ENCODE results near the gene MAST4.

The MAST4 gene

GRCh38 chr5:67183859-67184258, 587.7 kb downstream of the MAST4 start:
- H3K9ac ChIP-seq (ENCODE audit: low read length), result no peak overlapping the region
- H3K36me3 ChIP-seq (replicated peaks; ENCODE audit: low read depth, low read length), result no peaks in the 10 kb centered on the region
- no peak for TF ChIP-seq CTCF (IDR thresholded peaks at IDR 0.05; ENCODE audit: low read depth, low read length)
- no peak for TF ChIP-seq EZH2phosphoT487 (IDR thresholded peaks at IDR 0.05; ENCODE audit: low read depth)
- H3K9me3 ChIP-seq (ENCODE audit: insufficient read depth, low read length), result no peaks in the 10 kb centered on the region
- no peak overlapping the region for H3K27ac ChIP-seq (ENCODE audit: low read length)
- H2AFZ ChIP-seq (ENCODE audit: low read depth, low read length), result no peak overlapping the region
- H4K20me1 ChIP-seq (ENCODE audit: insufficient read depth, low read length), result no peaks in the 10 kb centered on the region
- no peaks in the 10 kb centered on the region for H3K27me3 ChIP-seq (ENCODE audit: low read depth, low read length)
- no peak overlapping the region for H3K4me2 ChIP-seq (ENCODE audit: low read length)
- H3K79me2 ChIP-seq (ENCODE audit: low read length), result no peaks in the 10 kb centered on the region
- H3K4me1 ChIP-seq (ENCODE audit: low read length), result peaks cover 25% of the 10 kb centered on the region
- H3K4me3 ChIP-seq (ENCODE audit: low read length), result no peak overlapping the region

- Histone ChIP-seq H4K20me1 (ENCODE audit: insufficient read depth, low read length) (no peaks in the 10 kb centered on the region), H3K27ac (ENCODE audit: low read length) (peak overlapping the region; percentile 51), H3K9ac (ENCODE audit: low read length) (0 out of 2 replicates have a peak overlapping the region, but pooled peaks have one; percentile 6), H3K36me3 (replicated peaks; ENCODE audit: low read depth, low read length) (no peaks in the 10 kb centered on the region), H3K27me3 (ENCODE audit: low read depth, low read length) (no peaks in the 10 kb centered on the region), H3K4me1 (ENCODE audit: low read length) (peaks cover 26% of the 10 kb centered on the region), H3K79me2 (ENCODE audit: low read length) (no peaks in the 10 kb centered on the region), H3K4me2 (ENCODE audit: low read length) (peak overlapping the region; percentile 53), H3K4me3 (ENCODE audit: low read length) (no peak overlapping the region), H2AFZ (ENCODE audit: low read depth, low read length) (peak overlapping the region; percentile 54; the same call in 1 of the 2 replicates), H3K9me3 (ENCODE audit: insufficient read depth, low read length) (no peaks in the 10 kb centered on the region)
- TF ChIP-seq CTCF (IDR thresholded peaks at IDR 0.05; ENCODE audit: low read depth, low read length), result no peak
- no peak for TF ChIP-seq EZH2phosphoT487 (IDR thresholded peaks at IDR 0.05; ENCODE audit: low read depth)
Measured at GRCh38 chr5:67187006-67187715, 591.0 kb downstream of the MAST4 start.

GRCh38 chr5:67188274-67189078, 592.3 kb downstream of the MAST4 start:
- no peaks in the 10 kb centered on the region for H4K20me1 ChIP-seq (ENCODE audit: insufficient read depth, low read length)
- H3K4me1 ChIP-seq (ENCODE audit: low read length), result peaks cover 39% of the 10 kb centered on the region
- peaks cover 2% of the 10 kb centered on the region for H3K36me3 ChIP-seq (replicated peaks; ENCODE audit: low read depth, low read length)
- H3K27ac ChIP-seq (ENCODE audit: low read length), result no peak overlapping the region
- no peaks in the 10 kb centered on the region for H3K9me3 ChIP-seq (ENCODE audit: insufficient read depth, low read length)
- H3K4me2 ChIP-seq (ENCODE audit: low read length), result no peak overlapping the region
- H3K4me3 ChIP-seq (ENCODE audit: low read length), result no peak overlapping the region
- TF ChIP-seq CTCF (IDR thresholded peaks at IDR 0.05; ENCODE audit: low read depth, low read length), result no peak
- TF ChIP-seq EZH2phosphoT487 (IDR thresholded peaks at IDR 0.05; ENCODE audit: low read depth), result no peak
- no peaks in the 10 kb centered on the region for H3K27me3 ChIP-seq (ENCODE audit: low read depth, low read length)
- H3K9ac ChIP-seq (ENCODE audit: low read length), result peak overlapping the region; percentile 3; the same call in 1 of the 2 replicates
- H3K79me2 ChIP-seq (ENCODE audit: low read length), result no peaks in the 10 kb centered on the region
- H2AFZ ChIP-seq (ENCODE audit: low read depth, low read length), result peak overlapping the region; percentile 84

- Histone ChIP-seq H4K20me1 (ENCODE audit: insufficient read depth, low read length) (no peaks in the 10 kb centered on the region), H3K4me1 (ENCODE audit: low read length) (peaks cover 44% of the 10 kb centered on the region), H3K27ac (ENCODE audit: low read length) (no peak overlapping the region), H3K36me3 (replicated peaks; ENCODE audit: low read depth, low read length) (peaks cover 2% of the 10 kb centered on the region), H3K27me3 (ENCODE audit: low read depth, low read length) (no peaks in the 10 kb centered on the region), H3K9ac (ENCODE audit: low read length) (peak overlapping the region; percentile 3; the same call in 1 of the 2 replicates), H3K4me3 (ENCODE audit: low read length) (no peak overlapping the region), H3K9me3 (ENCODE audit: insufficient read depth, low read length) (no peaks in the 10 kb centered on the region), H3K79me2 (ENCODE audit: low read length) (no peaks in the 10 kb centered on the region), H2AFZ (ENCODE audit: low read depth, low read length) (peak overlapping the region; percentile 84), H3K4me2 (ENCODE audit: low read length) (peak overlapping the region; percentile 4; the same call in 1 of the 2 replicates)
- TF ChIP-seq CTCF (IDR thresholded peaks at IDR 0.05; ENCODE audit: low read depth, low read length), result no peak
- no peak for TF ChIP-seq EZH2phosphoT487 (IDR thresholded peaks at IDR 0.05; ENCODE audit: low read depth)
Measured at GRCh38 chr5:67189079-67189354, 592.8 kb downstream of the MAST4 start.

Data from OCI-LY3 (cell line).